ENCODE data around the gene PIK3C3.
A peak's percentile ranks its signal among the peaks of the same experiment; 100 is the strongest.
"Not testable (repeated sequence)": the region's sequence is repeated elsewhere in the genome, so short reads cannot be mapped to it uniquely, and the experiment has no call there.

Gene PIK3C3

GRCh38 chr18:42025974-42026625 is 71.1 kb downstream of the PIK3C3 start:
- DNase-seq = no peak

DNA sequence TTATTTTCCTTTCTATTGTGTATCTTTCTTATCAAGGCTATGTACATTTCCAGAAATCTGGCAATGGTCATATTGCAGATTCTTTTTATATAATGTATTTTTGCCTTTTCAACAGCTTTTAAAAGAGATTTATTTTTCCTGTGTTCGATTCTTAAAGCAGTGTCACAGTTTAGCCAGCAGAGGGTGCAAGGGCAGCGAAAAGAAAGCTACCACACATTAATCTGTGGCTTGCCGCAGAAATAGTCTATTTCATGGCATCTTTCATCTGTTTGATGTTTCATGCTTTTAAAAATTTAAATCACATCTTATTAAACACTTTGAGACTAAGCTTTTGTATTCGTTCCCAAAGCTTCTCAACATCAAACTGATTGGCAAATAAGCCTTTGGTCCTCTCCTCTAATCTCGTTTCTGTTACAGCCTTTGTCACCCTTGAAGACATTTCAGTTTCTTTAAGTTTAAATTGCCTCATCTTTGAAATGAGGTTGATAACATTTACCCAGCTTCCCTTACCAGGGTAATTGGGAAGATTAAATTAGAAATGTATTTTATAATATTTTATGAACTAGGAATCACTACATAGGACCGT is 73.3 kb downstream of the PIK3C3 start:
- peak in 1 of 2 donors; percentile 42 for DNase-seq

GRCh38 chr18:42029092-42029491 is 74.1 kb downstream of the PIK3C3 start:
- DNase-seq = no peak

DNA sequence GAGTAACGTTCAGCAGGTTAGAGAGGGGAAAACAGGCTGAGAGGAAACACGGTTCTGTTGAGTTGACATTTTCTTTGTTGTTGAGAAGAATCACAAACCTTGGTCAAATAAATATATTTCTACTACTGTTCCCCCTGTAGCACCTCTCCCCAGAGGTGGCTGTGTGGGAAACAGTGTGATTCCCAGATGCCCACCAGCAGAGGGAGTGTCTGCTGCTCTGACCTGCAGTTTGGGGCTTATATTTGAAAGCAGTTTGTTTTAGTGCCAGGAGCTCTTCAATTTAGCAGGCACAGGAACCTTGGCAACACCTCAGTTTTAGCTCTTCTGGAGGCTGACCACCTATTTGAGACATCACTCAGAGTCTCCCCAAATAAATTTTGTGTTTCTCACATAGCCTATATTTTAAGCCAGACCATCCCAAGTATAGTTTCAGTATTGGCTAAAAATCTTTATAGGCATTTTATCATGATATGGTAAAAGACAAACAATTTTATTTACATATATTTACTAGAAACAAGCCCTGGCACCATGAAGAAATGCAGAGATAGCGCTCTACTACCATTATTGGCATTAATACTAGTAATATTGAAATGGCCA is 75.7 kb downstream of the PIK3C3 start:
- no peak for DNase-seq

- DNase-seq = no peak
These were observed 77.4 kb downstream of the PIK3C3 start for GRCh38 chr18:42032447-42032846.

- no peak for DNase-seq
These were observed 78.2 kb downstream of the PIK3C3 start for GRCh38 chr18:42033137-42033810.

- DNase-seq = no peak
These were observed 83.9 kb downstream of the PIK3C3 start for GRCh38 chr18:42038936-42039335.

- no peak for DNase-seq
These were observed 84.4 kb downstream of the PIK3C3 start for GRCh38 chr18:42039396-42039795.

- DNase-seq = no peak
These were observed 86.8 kb downstream of the PIK3C3 start for GRCh38 chr18:42041793-42042192.

GRCh38 chr18:42045346-42045745 is 90.3 kb downstream of the PIK3C3 start:
- DNase-seq = no peak

DNA sequence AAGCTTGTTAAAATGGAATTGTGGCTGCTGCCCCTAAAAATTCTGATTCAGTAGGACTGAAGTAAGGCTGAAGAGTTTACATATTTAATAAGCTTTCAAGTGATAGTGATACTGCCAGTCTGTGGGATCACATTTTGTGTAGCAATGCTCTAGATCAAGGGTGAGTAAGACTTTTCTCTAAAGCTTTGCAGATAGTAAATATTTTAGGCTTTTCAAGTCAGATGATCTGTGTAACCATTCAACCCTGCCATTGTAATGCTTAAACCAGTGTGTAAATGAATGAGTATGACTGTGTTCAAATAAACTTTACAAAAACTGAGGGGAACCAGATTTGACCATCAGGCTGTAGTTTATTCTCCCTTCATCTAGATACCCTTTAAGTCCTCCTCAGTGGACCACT is 92.7 kb downstream of the PIK3C3 start:
- no peak for DNase-seq

GRCh38 chr18:42048158-42048557 is 93.1 kb downstream of the PIK3C3 start:
- no peak for DNase-seq

DNA sequence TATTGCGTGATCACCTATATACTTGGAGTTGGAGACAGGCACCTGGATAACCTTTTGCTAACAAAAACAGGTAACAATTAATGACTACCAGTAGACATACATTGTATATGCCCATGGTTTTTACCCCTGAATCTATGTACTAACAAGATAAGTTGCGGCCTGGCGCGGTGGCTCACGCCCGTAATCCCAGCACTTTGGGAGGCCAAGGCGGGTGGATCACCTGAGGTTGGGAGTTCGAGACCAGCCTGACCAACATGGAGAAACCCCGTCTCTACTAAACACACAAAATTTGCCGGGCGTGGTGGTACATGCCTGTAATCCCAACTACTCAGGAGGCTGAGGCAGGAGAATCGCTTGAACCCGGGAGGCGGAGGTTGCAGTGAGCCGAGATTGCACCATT is 94.5 kb downstream of the PIK3C3 start:
- DNase-seq = not testable (repeated sequence)

GRCh38 chr18:42051411-42051810 is 96.4 kb downstream of the PIK3C3 start:
- DNase-seq = no peak

DNA sequence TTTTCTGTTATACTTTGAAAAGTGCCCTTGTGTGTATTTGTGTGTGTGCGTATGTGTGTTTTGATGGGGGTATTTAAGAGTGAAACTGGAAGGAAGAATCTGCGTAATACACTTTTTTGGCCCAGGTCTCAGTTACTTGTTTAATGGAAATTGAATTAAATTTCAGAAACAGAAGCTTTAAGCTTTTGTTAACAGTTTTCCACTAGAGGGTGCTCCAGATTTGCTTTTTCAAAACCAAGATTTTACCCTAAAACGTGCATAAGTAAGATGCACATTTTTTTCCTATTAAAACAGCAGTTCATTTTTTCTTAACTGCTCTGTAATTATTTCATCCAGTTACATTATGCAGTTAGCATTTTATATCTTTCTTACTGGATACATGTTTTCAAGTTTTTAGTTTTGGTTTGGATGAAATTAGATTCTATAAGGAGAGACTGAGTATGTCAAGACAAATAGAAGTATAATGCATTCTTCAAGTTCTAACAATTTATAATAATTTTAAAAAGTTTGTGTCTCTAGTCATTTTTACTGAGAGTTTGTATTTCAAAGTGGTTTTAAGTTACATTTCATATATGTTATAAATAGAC is 97.2 kb downstream of the PIK3C3 start:
- DNase-seq = no peak

DNA sequence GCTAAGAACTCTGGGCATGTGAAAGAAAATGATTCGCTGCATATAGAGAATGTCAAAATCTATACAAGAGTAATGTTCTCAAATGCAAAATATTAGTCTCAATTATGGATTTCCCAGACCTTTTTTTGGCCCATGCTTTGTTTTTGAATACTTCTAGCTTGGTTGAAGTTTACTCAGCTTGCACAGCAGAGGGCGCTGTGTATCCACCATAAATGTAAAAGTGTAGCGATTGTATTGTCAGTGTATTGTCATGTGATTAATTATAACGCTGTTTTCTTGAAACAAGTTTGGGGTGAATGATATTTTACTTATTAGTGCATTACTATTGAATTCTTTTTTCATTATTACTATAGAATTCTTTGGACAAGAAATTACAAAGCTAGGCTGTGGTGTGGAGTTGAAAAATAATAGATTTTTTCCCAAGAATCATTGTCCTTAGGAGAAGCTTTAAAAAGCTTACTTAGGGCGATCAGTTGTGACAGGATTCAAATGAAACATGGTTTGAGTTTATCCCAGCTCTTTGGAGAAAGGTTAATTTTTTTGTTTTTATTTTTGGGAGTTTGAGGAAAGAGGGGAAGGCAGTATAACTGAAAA is 98.3 kb downstream of the PIK3C3 start:
- DNase-seq = peak; percentile 48 to 60

DNA sequence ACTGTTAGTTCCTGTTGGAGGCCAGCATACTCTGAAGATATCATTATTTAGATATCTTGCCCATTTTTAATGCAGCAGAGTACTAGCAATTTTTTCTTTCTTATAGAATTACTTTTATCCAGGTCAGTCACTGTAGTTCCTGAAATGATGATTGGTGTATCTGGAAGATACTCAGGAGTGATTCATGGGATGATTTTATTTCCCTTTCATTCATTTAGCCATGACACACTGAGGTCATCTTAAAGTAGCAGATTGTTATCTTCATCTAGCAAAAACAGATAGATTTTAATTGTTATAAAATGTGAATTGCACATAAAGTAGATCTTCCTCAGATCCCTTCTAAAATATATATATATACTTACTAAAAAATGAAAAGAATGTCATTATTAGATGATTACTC is 109.1 kb downstream of the PIK3C3 start:
- no peak for DNase-seq

DNA sequence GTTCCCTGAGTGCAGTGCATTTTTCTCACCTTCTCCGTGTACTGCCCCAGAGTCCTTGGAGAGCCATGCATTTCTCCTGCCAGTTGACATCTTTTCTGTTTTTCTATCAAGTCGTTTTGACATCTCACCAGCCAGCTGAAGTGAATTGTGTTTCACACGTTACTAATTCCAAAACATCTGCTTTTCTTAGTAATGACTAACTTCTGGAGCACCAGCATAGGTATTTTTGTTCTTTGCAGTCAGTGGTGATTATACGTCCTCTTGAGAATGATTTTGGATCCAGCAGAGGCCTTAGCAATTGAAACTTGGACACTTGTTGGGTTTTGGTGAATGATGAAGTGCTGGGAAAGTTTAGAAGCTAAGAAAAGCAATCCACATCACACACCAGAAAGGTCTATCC is 112.5 kb downstream of the PIK3C3 start:
- no peak for DNase-seq

- no peak for DNase-seq
These were observed 113.0 kb downstream of the PIK3C3 start for GRCh38 chr18:42068030-42068429.

GRCh38 chr18:42069036-42069435 is 114.0 kb downstream of the PIK3C3 start:
- no peak for DNase-seq

- DNase-seq = no peak
These were observed 117.4 kb downstream of the PIK3C3 start for GRCh38 chr18:42072407-42072806.

GRCh38 chr18:42074704-42075103 is 119.7 kb downstream of the PIK3C3 start:
- DNase-seq = no peak

GRCh38 chr18:42078711-42079110 is 123.7 kb downstream of the PIK3C3 start:
- no peak for DNase-seq

Measured in CD4-positive, alpha-beta T cell treated with Interleukin-1 beta for 1 hour (primary cell).